Stimulated activated CD4-positive, alpha-beta T cell treated with anti-CD3 and anti-CD28 coated beads, Interleukin-4, amount 100 ng/mL, for 48 hours (primary cell): ENCODE measurements around the gene LRP10.
"Not testable (repeated sequence)": the region's sequence is repeated elsewhere in the genome, so short reads cannot be mapped to it uniquely, and the experiment has no call there.

Experiments used
- DNase-seq, 2 donors: peaks; one replicate each; pipeline ENCODE4 v3.0.0-alpha.2; 2020; ENCODE audit warnings: low read depth in 2 of 2

Gene LRP10

GRCh38 chr14:22887260-22887989 lies 15.9 kb downstream of the LRP10 start:
- peak in 1 of 2 donors; percentile 18 for DNase-seq

GRCh38 chr14:22887990-22888378 lies 16.4 kb downstream of the LRP10 start:
- DNase-seq, result peak; percentile 28 to 39

GRCh38 chr14:22888662-22889061 lies 17.1 kb downstream of the LRP10 start:
- DNase-seq, result no peak

- no peak for DNase-seq
These were observed 18.9 kb downstream of the LRP10 start for GRCh38 chr14:22890416-22890815.

- no peak for DNase-seq
These were observed 20.9 kb downstream of the LRP10 start for GRCh38 chr14:22892488-22892887.

GRCh38 chr14:22893706-22894105 lies 22.2 kb downstream of the LRP10 start:
- DNase-seq, result no peak

GRCh38 chr14:22895402-22895801 lies 23.9 kb downstream of the LRP10 start:
- DNase-seq, result no peak

- no peak for DNase-seq
These were observed 24.8 kb downstream of the LRP10 start for GRCh38 chr14:22896356-22896755.

GRCh38 chr14:22896760-22897159 lies 25.2 kb downstream of the LRP10 start:
- DNase-seq, result no peak

- DNase-seq, result no peak
These were observed 25.8 kb downstream of the LRP10 start for GRCh38 chr14:22897357-22897756.

- no peak for DNase-seq
These were observed 27.0 kb downstream of the LRP10 start for GRCh38 chr14:22898302-22899090.

GRCh38 chr14:22900081-22900799 lies 28.7 kb downstream of the LRP10 start:
- DNase-seq, result no peak

- no peak for DNase-seq
These were observed 30.3 kb downstream of the LRP10 start for GRCh38 chr14:22901799-22902198.

GRCh38 chr14:22903742-22904087 lies 32.2 kb downstream of the LRP10 start:
- no peak for DNase-seq

GRCh38 chr14:22905627-22906026 lies 34.1 kb downstream of the LRP10 start:
- no peak for DNase-seq

GRCh38 chr14:22906073-22906472 lies 34.5 kb downstream of the LRP10 start:
- no peak for DNase-seq

GRCh38 chr14:22907429-22907828 lies 35.9 kb downstream of the LRP10 start:
- no peak for DNase-seq

- DNase-seq, result no peak
These were observed 37.1 kb downstream of the LRP10 start for GRCh38 chr14:22908601-22909000.

- no peak for DNase-seq
These were observed 39.4 kb downstream of the LRP10 start for GRCh38 chr14:22910916-22911315.

GRCh38 chr14:22914836-22915235 lies 43.3 kb downstream of the LRP10 start:
- DNase-seq, result not testable (repeated sequence)

- no peak for DNase-seq
These were observed 44.5 kb downstream of the LRP10 start for GRCh38 chr14:22915886-22916521.
